Astrocyte of the spinal cord (primary cell): ENCODE results near the gene PSMD4.

Source experiments
- DNase-seq: peaks from one replicate; pipeline ENCODE4 v3.0.0; 2011; ENCODE audit warnings: low read depth, low spot score
- H3K4me3 ChIP-seq: 2 replicates; pipeline ENCODE4 v1.5.1; 2011; ENCODE audit warnings: low read depth, mild to moderate bottlenecking, low read length, moderate library complexity
- CTCF ChIP-seq: IDR thresholded peaks from 2 replicates; pipeline ENCODE4 v1.5.1; 2012; ENCODE audit warnings: low read depth, mild to moderate bottlenecking, low read length, inconsistent platforms
- in situ Hi-C: cut with HindIII; loops from 2 replicates; pipeline ENCODE4 v1.10.0; 2017; ENCODE audit warnings: low sequenced_read_pairs

PSMD4 gene

DNA sequence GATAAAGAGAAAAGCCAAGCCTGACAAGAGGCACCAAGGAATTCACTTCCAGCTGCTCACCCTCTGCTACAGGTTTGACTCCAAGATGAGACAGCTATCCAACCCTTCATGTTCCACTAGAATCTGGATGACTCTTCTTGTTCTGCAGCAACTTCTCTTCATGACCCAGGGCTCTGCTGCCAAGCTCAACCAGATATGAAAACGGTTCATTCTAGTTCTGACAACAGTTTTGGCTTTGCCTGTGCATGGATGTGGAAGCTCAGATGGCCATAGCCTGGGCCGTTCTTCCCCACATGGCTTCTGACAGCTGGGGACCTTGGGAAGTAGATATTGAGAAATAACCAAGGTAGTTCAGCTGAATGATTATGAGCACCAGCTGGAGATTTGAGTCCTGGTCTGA is 59.0 kb downstream of the PSMD4 start:
- in situ Hi-C loops = no loop called here
- no peak for DNase-seq
- TF ChIP-seq CTCF = no peak
- H3K4me3 ChIP-seq = no peak overlapping the region

GRCh38 chr1:151314137-151314875 is 59.8 kb downstream of the PSMD4 start:
- DNase-seq = peak; percentile 86
- TF ChIP-seq CTCF = no peak
- H3K4me3 ChIP-seq = no peak overlapping the region
- in situ Hi-C loops = no loop called here

DNA sequence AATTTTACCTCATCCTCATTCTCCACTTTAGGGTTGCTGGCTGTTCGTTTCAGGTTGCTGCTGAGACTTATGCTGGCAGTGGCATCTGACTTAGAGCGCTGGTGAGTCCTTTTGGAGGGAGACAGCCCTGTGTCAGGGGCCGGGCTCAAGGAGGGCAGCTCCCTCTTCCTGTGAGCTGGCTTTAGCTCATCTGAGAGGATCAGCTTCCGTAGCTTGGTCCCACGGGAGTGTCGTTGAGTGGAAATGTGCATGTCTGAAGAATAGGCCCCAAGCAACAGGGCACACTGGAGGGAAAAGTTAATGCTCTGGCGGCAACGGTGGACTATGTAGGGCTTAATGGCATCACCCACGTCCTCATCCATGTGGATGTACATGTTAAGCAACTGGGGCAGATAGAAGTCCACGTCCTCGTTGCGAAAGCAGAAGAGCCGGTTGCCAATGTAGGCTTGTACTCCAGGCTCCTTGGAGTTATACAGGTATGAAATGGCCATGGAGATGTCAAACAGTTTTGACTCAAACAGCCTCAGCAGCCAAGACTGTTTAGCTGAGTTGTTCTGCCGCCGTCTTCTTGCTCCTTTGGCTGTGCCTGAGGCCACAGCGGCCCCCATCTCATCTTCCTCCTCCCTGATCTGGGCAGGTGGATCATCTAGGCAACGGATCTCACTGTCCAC is 61.2 kb downstream of the PSMD4 start:
- in situ Hi-C loops = no loop called here
- H3K4me3 ChIP-seq = no peak overlapping the region
- no peak for DNase-seq
- TF ChIP-seq CTCF = no peak
